HCT116 (cell line): ENCODE results near the gene CEP70. TPM values are rescaled to one million over a fixed set of nuclear protein-coding genes. Genes with fewer than 3 reads are reported as not detected.

Source experiments
- ATAC-seq: fragments of 200-7000 bp; cut with Tn5 transposase; 2 replicates; pipeline ENCODE4 v1.9.1; 2020; ENCODE audit warnings: mild to moderate bottlenecking, moderate library complexity
- BruUV-seq: library from RNA; stranded (reverse); fragments of 400-500 nt; replicated peaks from 2 replicates; lab custom pipeline; 2021; lab: Mats Ljungman, UMichigan
- CTCF ChIA-PET: fragments of 300-600 bp; sonication (Branson Sonifier 250); formaldehyde crosslinking; loops from one replicate; lab custom pipeline; 2021; ENCODE audit warnings: antibody characterized with exemption; lab: Charles Lee
- POLR2A ChIA-PET: fragments of 300-600, 350-600 bp; sonication (Branson Sonifier 250); formaldehyde crosslinking; loops from one replicate; lab custom pipeline; 2021; ENCODE audit warnings: antibody characterized with exemption; lab: Charles Lee
- RAD21 ChIA-PET, 2 experiments: fragments of 300-600 bp; sonication (Branson Sonifier 250); formaldehyde crosslinking; loops; one replicate each; lab custom pipeline; 2023; ENCODE audit warnings: low total read pairs in 2 of 2; ENCODE audit not compliant: uncharacterized antibody in 2 of 2, unreplicated experiment in 2 of 2, low non-redundant PET in 1 of 2; lab: Charles Lee
- DNase-seq: peaks from one replicate; pipeline ENCODE4 v3.0.0-alpha.2; 2010; ENCODE audit warnings: low read depth, low spot score
- H2AFZ ChIP-seq: fragments of 200-600 bp; shearing (Covaris generic), sonication (generic); 2 replicates; pipeline ENCODE4 v1.6.1; 2017; ENCODE audit warnings: low read depth, mixed run types, mixed read lengths, antibody characterized with exemption, low read length; ENCODE audit not compliant: poor library complexity, severe bottlenecking
- H3K27ac ChIP-seq: 2 replicates; pipeline ENCODE4 v1.5.1; 2012; ENCODE audit warnings: low read depth, low read length
- H3K27me3 ChIP-seq: fragments of 200-600 bp; sonication (generic); 2 replicates; pipeline ENCODE4 v1.6.1; 2016; ENCODE audit warnings: mixed run types, low read length, mixed read lengths; ENCODE audit not compliant: insufficient read depth
- H3K36me3 ChIP-seq, 2 experiments: fragments of 200-500 bp in 1 of 2; fragments of 200-600 bp in 1 of 2; sonication (Bioruptor generic) in 1 of 2; sonication (generic) in 1 of 2; 2 replicates each; pipeline versions ENCODE4 v1.5.1 to v1.6.1; 2014 to 2016; ENCODE audit warnings: low read length in 2 of 2, inconsistent platforms in 1 of 2, mixed read lengths in 1 of 2, mixed run types in 1 of 2; ENCODE audit not compliant: insufficient read depth in 2 of 2, control insufficient read depth in 1 of 2
- H3K4me1 ChIP-seq, 2 experiments: fragments of 200-600 bp in 1 of 2; sonication (generic) in 1 of 2; 2 replicates each; pipeline versions ENCODE4 v1.5.1 to v1.6.1; 2012 to 2017; ENCODE audit warnings: low read length in 2 of 2, inconsistent platforms in 1 of 2, mild to moderate bottlenecking in 1 of 2, mixed read lengths in 1 of 2, mixed run types in 1 of 2, moderate library complexity in 1 of 2; ENCODE audit not compliant: insufficient read depth in 2 of 2, control insufficient read depth in 1 of 2
- H3K4me2 ChIP-seq: fragments of 200-600 bp; sonication (generic); 2 replicates; pipeline ENCODE4 v1.6.1; 2017; ENCODE audit warnings: mixed run types, low read length, mixed read lengths
- H3K4me3 ChIP-seq, 2 experiments: fragments of 200-600 bp in 1 of 2; sonication (generic) in 1 of 2; replicated peaks in 1 of 2; 2 replicates each; pipeline ENCODE4 v1.5.1; 2011 to 2016; ENCODE audit warnings: low read length in 2 of 2, control low read depth in 1 of 2, low read depth in 1 of 2, mild to moderate bottlenecking in 1 of 2, mixed read lengths in 1 of 2, mixed run types in 1 of 2
- H3K79me2 ChIP-seq: fragments of 200-600 bp; sonication (generic); 2 replicates; pipeline ENCODE4 v1.6.1; 2017; ENCODE audit warnings: mild to moderate bottlenecking, mixed run types, low read length, moderate library complexity, mixed read lengths; ENCODE audit not compliant: insufficient read depth
- H3K9ac ChIP-seq: fragments of 200-600 bp; sonication (generic); 2 replicates; pipeline ENCODE4 v1.6.1; 2016; ENCODE audit warnings: low read length, mixed read lengths
- H3K9me2 ChIP-seq: fragments of 200-600 bp; sonication (generic), shearing (Covaris generic); 2 replicates; pipeline ENCODE4 v1.6.1; 2017; ENCODE audit warnings: mixed run types, mild to moderate bottlenecking, moderate library complexity; ENCODE audit not compliant: insufficient read depth
- H3K9me3 ChIP-seq, 2 experiments: fragments of 200-500 bp in 1 of 2; fragments of 200-600 bp in 1 of 2; sonication (Bioruptor generic) in 1 of 2; sonication (generic) in 1 of 2; 2 replicates each; pipeline ENCODE4 v1.6.1; 2014 to 2017; ENCODE audit warnings: low read length in 2 of 2, mixed read lengths in 2 of 2, inconsistent platforms in 1 of 2, low read depth in 1 of 2, mild to moderate bottlenecking in 1 of 2, mixed run types in 1 of 2, moderate library complexity in 1 of 2; ENCODE audit not compliant: control insufficient read depth in 1 of 2, insufficient read depth in 1 of 2
- H4K20me1 ChIP-seq: fragments of 200-600 bp; sonication (generic), shearing (Covaris generic); 2 replicates; pipeline ENCODE4 v1.6.1; 2017; ENCODE audit warnings: mixed run types, mild to moderate bottlenecking, moderate library complexity; ENCODE audit not compliant: insufficient read depth
- ATF3 ChIP-seq: IDR thresholded peaks from 2 replicates; pipeline ENCODE4 v1.6.1; 2012
- CBX3 ChIP-seq: IDR thresholded peaks from 2 replicates; pipeline ENCODE4 v1.6.1; 2012; ENCODE audit warnings: low read depth
- CEBPB ChIP-seq: IDR thresholded peaks from 2 replicates; pipeline ENCODE4 v1.6.1; 2012; ENCODE audit warnings: low read depth
- CTCF ChIP-seq, 3 experiments: fragments of 200-600 bp in 1 of 3; sonication (generic) in 1 of 3; IDR thresholded peaks in 2 of 3; conservative IDR thresholded peaks in 1 of 3; 2 replicates each; pipeline ENCODE4 v1.5.1; 2012 to 2017; ENCODE audit warnings: low read depth in 2 of 3, low read length in 2 of 3, antibody characterized with exemption in 1 of 3, borderline replicate concordance in 1 of 3, control low read depth in 1 of 3, mild to moderate bottlenecking in 1 of 3, mixed read lengths in 1 of 3, mixed run types in 1 of 3, moderate library complexity in 1 of 3; ENCODE audit not compliant: insufficient read depth in 1 of 3
- EGR1 ChIP-seq: IDR thresholded peaks from 2 replicates; pipeline ENCODE4 v1.6.1; 2012; ENCODE audit warnings: low read depth
- ELF1 ChIP-seq: IDR thresholded peaks from 2 replicates; pipeline ENCODE4 v1.6.1; 2012; ENCODE audit warnings: low read depth, borderline replicate concordance
- EZH2 ChIP-seq: fragments of 200-600 bp; sonication (generic); IDR thresholded peaks from 2 replicates; pipeline ENCODE4 v1.6.1; 2017; ENCODE audit warnings: antibody characterized with exemption, mixed run types
- EZH2phosphoT487 ChIP-seq: fragments of 200-600 bp; IDR thresholded peaks from 2 replicates; pipeline ENCODE4 v1.6.1; 2018; ENCODE audit warnings: antibody characterized with exemption, borderline replicate concordance
- FOSL1 ChIP-seq: IDR thresholded peaks from 2 replicates; pipeline ENCODE4 v1.6.1; 2012; ENCODE audit warnings: low read depth
- MAX ChIP-seq: IDR thresholded peaks from 2 replicates; pipeline ENCODE4 v1.6.1; 2012
- POLR2A ChIP-seq: IDR thresholded peaks from 2 replicates; pipeline ENCODE4 v1.7.0; 2011; ENCODE audit warnings: borderline replicate concordance; ENCODE audit not compliant: insufficient read depth, insufficient read length; ENCODE audit errors: extremely low read depth
- POLR2AphosphoS5 ChIP-seq: IDR thresholded peaks from 2 replicates; pipeline ENCODE4 v1.6.1; 2011; ENCODE audit warnings: mild to moderate bottlenecking, low read depth, low read length, moderate library complexity
- RAD21 ChIP-seq: IDR thresholded peaks from 2 replicates; pipeline ENCODE4 v1.6.1; 2012; ENCODE audit warnings: low read depth, mild to moderate bottlenecking
- REST ChIP-seq: IDR thresholded peaks from 2 replicates; pipeline ENCODE4 v1.6.1; 2012; ENCODE audit warnings: low read depth
- SIN3A ChIP-seq: IDR thresholded peaks from 2 replicates; pipeline ENCODE4 v1.6.1; 2012; ENCODE audit warnings: low read depth
- SP1 ChIP-seq: IDR thresholded peaks from 2 replicates; pipeline ENCODE4 v1.6.1; 2012; ENCODE audit warnings: low read depth
- SRF ChIP-seq: IDR thresholded peaks from 2 replicates; pipeline ENCODE4 v1.6.1; 2012; ENCODE audit warnings: low read depth
- TCF7L2 ChIP-seq: IDR thresholded peaks from 2 replicates; pipeline ENCODE4 v1.7.0; 2011; ENCODE audit warnings: borderline replicate concordance, inconsistent platforms; ENCODE audit not compliant: insufficient read depth, insufficient read length; ENCODE audit errors: extremely low read depth
- YY1 ChIP-seq: IDR thresholded peaks from 2 replicates; pipeline ENCODE4 v1.6.1; 2011; ENCODE audit warnings: low read length, low read depth, moderate library complexity, mild to moderate bottlenecking; ENCODE audit not compliant: insufficient replicate concordance; ENCODE audit errors: extremely low read depth
- ZNF274 ChIP-seq: fragments of 200-500 bp; sonication (Bioruptor generic); IDR thresholded peaks from 2 replicates; pipeline ENCODE4 v1.6.1; 2014; ENCODE audit warnings: mild to moderate bottlenecking, low read depth, low read length, inconsistent platforms
- intact Hi-C: fragments of 100-400 bp; cut with micrococcal nuclease; formaldehyde crosslinking; loops from 2 replicates; pipeline ENCODE4 v1.10.0; 2022
- total RNA-seq: library from RNA; stranded (reverse); gene quantifications from one replicate; pipeline ENCODE4 v1.2.1, GENCODE V29; 2021; ENCODE audit not compliant: unreplicated experiment

The CEP70 gene
- total RNA-seq, 1 experiment from 2014 or later: 38.7 TPM

GRCh38 chr3:138544546-138544945 is 49.5 kb downstream of the CEP70 start:
- ChIA-PET RAD21 (no interaction called here), CTCF (no interaction called here), POLR2A (no interaction called here)
- BruUV-seq: no TSS peak
- H2AFZ ChIP-seq: no peak overlapping the region
- H3K27me3 ChIP-seq: no peaks in the 10 kb centered on the region
- H3K27ac ChIP-seq: no peak overlapping the region
- no peak overlapping the region for H3K4me3 ChIP-seq
- H3K4me2 ChIP-seq: no peak overlapping the region
- no peaks in the 10 kb centered on the region for H3K79me2 ChIP-seq
- H3K9me3 ChIP-seq: peaks cover 3 to 17% of the 10 kb centered on the region in 2 experiments; a peak in 1 of 4 replicates
- H3K9me2 ChIP-seq: no peaks in the 10 kb centered on the region
- H3K9ac ChIP-seq: no peak overlapping the region
- no peaks in the 10 kb centered on the region for H4K20me1 ChIP-seq
- DNase-seq (no peak), ATAC-seq (no peak)
- TF ChIP-seq ELF1 (no peak), POLR2A (no peak), TCF7L2 (no peak), MAX (no peak), EZH2 (no peak), POLR2AphosphoS5 (no peak), SP1 (no peak), SRF (no peak), CEBPB (no peak), SIN3A (no peak), YY1 (no peak), EZH2phosphoT487 (no peak), FOSL1 (no peak), RAD21 (no peak), ATF3 (no peak), REST (no peak), EGR1 (no peak), CTCF (IDR thresholded peaks at IDR 0.05 in 2 of 3, conservative IDR thresholded peaks at IDR 0.05 in 1 of 3; ENCODE audit: borderline replicate concordance in 1 of 3, insufficient read depth in 1 of 3, low read depth in 2 of 3, low read length in 2 of 3) (no peak), ZNF274 (no peak), CBX3 (no peak)
- H3K4me1 ChIP-seq: no peaks in the 10 kb centered on the region
- intact Hi-C loops: no loop called here
- peaks cover 0 to 28% of the 10 kb centered on the region in 2 experiments; a peak in 2 of 4 replicates for H3K36me3 ChIP-seq
